Keratinocyte (primary cell): ENCODE data around the gene UBE2I.

ENCODE experiments used
- CTCF ChIP-seq, 3 experiments: IDR thresholded peaks in 1 of 3; conservative IDR thresholded peaks in 1 of 3; optimal IDR thresholded peaks in 1 of 3; 2 replicates in 2 of 3; 3 replicates in 1 of 3; pipeline versions ENCODE3 to v1.5.1; 2011; ENCODE audit warnings: low read length in 3 of 3, mild to moderate bottlenecking in 3 of 3, moderate library complexity in 2 of 3, control low read depth in 1 of 3, inconsistent platforms in 1 of 3; ENCODE audit not compliant: insufficient read depth in 2 of 3; ENCODE audit errors: extremely low read depth in 1 of 3
- EZH2 ChIP-seq: IDR thresholded peaks from one replicate; pipeline ENCODE4 v1.6.1; 2012; ENCODE audit warnings: inconsistent platforms, mild to moderate bottlenecking, low read length, moderate library complexity

GRCh38 chr16:1326946-1327618, 17.6 kb downstream of the UBE2I start:
- TF ChIP-seq CTCF (optimal IDR thresholded peaks at IDR 0.05 in 1 of 3, IDR thresholded peaks at IDR 0.05 in 1 of 3, conservative IDR thresholded peaks at IDR 0.05 in 1 of 3; ENCODE audit: extremely low read depth in 1 of 3, insufficient read depth in 2 of 3, low read length in 3 of 3), result no peak
- TF ChIP-seq EZH2, result no peak
